ENCODE measurements around the gene ARL8A. TPM values are rescaled to one million over a fixed set of nuclear protein-coding genes. Genes with fewer than 3 reads are reported as not detected.

Gene ARL8A
- total and polyA plus RNA-seq, 2 of the 4 experiments (the other 2 are of a cell fraction), result 18.1 to 30.7 TPM

- Histone ChIP-seq H2BK120ac (ENCODE audit: low read depth, low read length) (peak overlapping the region; percentile 20; the same call in 1 of the 2 replicates), H3K18ac (ENCODE audit: low read depth, low read length) (no peak overlapping the region), H4K5ac (ENCODE audit: low read depth, low read length) (peak overlapping the region; percentile 10), H2BK20ac (ENCODE audit: low read depth, low read length) (no peak overlapping the region), H2AK9ac (replicated peaks; ENCODE audit: low read depth, low read length, poor library complexity) (peak overlapping the region; percentile 89), H4K91ac (ENCODE audit: insufficient read depth, low read depth, low read length) (peak overlapping the region; percentile 26; the same call in 1 of the 2 replicates), H3K4me1 (ENCODE audit: control insufficient read depth, insufficient read depth, low read length) (peaks cover 4% of the 10 kb centered on the region), H3K79me1 (ENCODE audit: low read depth in 1 of 2, low read length in 2 of 2) (peaks cover 25 to 45% of the 10 kb centered on the region in 2 experiments), H3K23ac (ENCODE audit: low read depth, low read length) (peak overlapping the region; percentile 68), H4K20me1 (ENCODE audit: insufficient read depth, low read length) (peaks cover 34% of the 10 kb centered on the region), H3K14ac (replicated peaks; ENCODE audit: low read depth, low read length) (peak overlapping the region; percentile 88), H3K27me3 (ENCODE audit: control insufficient read depth, insufficient read depth, low read length) (peaks cover 6% of the 10 kb centered on the region; the same call in 1 of the 2 replicates), H2AK5ac (ENCODE audit: low read depth, low read length) (0 out of 2 replicates have a peak overlapping the region, but pooled peaks have one; percentile 27), H3K9me1 (ENCODE audit: insufficient read depth, low read length) (peaks cover 10% of the 10 kb centered on the region; the same call in 1 of the 2 replicates), H3K27ac (ENCODE audit: insufficient read depth, low read length) (peak overlapping the region; percentile 74), H2AFZ (replicated peaks; ENCODE audit: low read length, poor library complexity) (peak overlapping the region; percentile 98), H3K9ac (ENCODE audit: low read depth, low read length) (peak overlapping the region; percentile 71), H3K36me3 (ENCODE audit: control insufficient read depth, insufficient read depth, low read length) (peaks cover 2% of the 10 kb centered on the region; the same call in 1 of the 2 replicates), H3K4me2 (ENCODE audit: low read depth, low read length) (peak overlapping the region; percentile 58), H2BK15ac (ENCODE audit: low read depth, low read length) (peak overlapping the region; percentile 8; the same call in 1 of the 3 replicates), H2BK5ac (ENCODE audit: low read depth, low read length, poor library complexity, severe bottlenecking) (no peak overlapping the region), H3K4ac (ENCODE audit: low read depth, low read length) (peak overlapping the region; percentile 79), H3K9me3 (ENCODE audit: control insufficient read depth, insufficient read depth, low read length) (no peaks in the 10 kb centered on the region), H3K4me3 (ENCODE audit: insufficient read depth, low read depth, low read length) (peak overlapping the region; percentile 99), H3K56ac (ENCODE audit: extremely low read depth, insufficient read depth, low read length) (peak overlapping the region; percentile 50), H4K8ac (ENCODE audit: low read depth in 2 of 2, low read length in 2 of 2) (peak overlapping the region; percentile 84 to 87; a peak in 3 of 4 replicates)
- ChIA-PET CTCF (interaction anchor here (0.9 kb wide), 1 partner anchor 10 kb away, joined by 3 read pairs; no protein-coding TSS in a partner anchor), POLR2A (ENCODE audit: unreplicated experiment) (no interaction called here)
- in situ Hi-C loops (cut with MboI; ENCODE audit: low sequenced_read_pairs), result loop anchor here (25.0 kb wide), 1 partner anchor 608 kb away; the partner anchor contains the start of gene NAV1
- ATAC-seq (ENCODE audit: low read depth), result peak; percentile 22
- no TSS peak for BruUV-seq (replicated peaks)
- no peak for DNase-seq
- WGBS, 2 experiments (ENCODE audit: extremely low coverage in 2 of 2, insufficient read length in 1 of 2), result 0% methylated on average over 3 of the region's 13 CpGs; no CpG with 5 or more reads in 1 of the 2 experiments
- intact Hi-C loops (cut with micrococcal nuclease), result no loop called here
- TF ChIP-seq RCOR1 (IDR thresholded peaks at IDR 0.05; ENCODE audit: insufficient replicate concordance, low read length) (no peak), MXI1 (IDR thresholded peaks at IDR 0.05; ENCODE audit: borderline replicate concordance, low read depth, low read length) (no peak), USF2 (IDR thresholded peaks at IDR 0.05; ENCODE audit: low read depth, low read length) (no peak)
- dilution Hi-C loops (cut with HindIII; ENCODE audit: low sequenced_read_pairs, unreplicated experiment), result no loop called here
Measured at GRCh38 chr1:202145068-202145743, 669 bp upstream of the ARL8A start.

All from IMR-90 (cell line).